WERI-Rb-1 (cell line): ENCODE results near the gene PPP2R5D.
A peak's percentile ranks its signal among the peaks of the same experiment; 100 is the strongest.

ENCODE experiments used
- DNase-seq: peaks from one replicate; pipeline ENCODE4 v3.0.0-alpha.2; 2020
- H3K27ac ChIP-seq: fragments of 250-450 bp; sonication (Bioruptor Pico); 2 replicates; pipeline ENCODE4 v1.5.1; 2020; ENCODE audit warnings: mild to moderate bottlenecking, moderate library complexity
- H3K27me3 ChIP-seq: fragments of 250-450 bp; sonication (Bioruptor Pico); 2 replicates; pipeline ENCODE4 v1.5.1; 2021; ENCODE audit warnings: mild to moderate bottlenecking, low read depth, moderate library complexity; ENCODE audit not compliant: insufficient read depth, severe bottlenecking
- H3K36me3 ChIP-seq: fragments of 250-450 bp; sonication (Bioruptor Pico); 2 replicates; pipeline ENCODE4 v1.5.1; 2020; ENCODE audit warnings: mild to moderate bottlenecking, moderate library complexity
- H3K4me3 ChIP-seq: 2 replicates; pipeline ENCODE4 v1.5.1; 2011; ENCODE audit warnings: low read depth, mild to moderate bottlenecking, control low read depth, low read length
- H3K9me3 ChIP-seq: fragments of 250-450 bp; sonication (Bioruptor Pico); 2 replicates; pipeline ENCODE4 v1.5.1; 2021; ENCODE audit warnings: mild to moderate bottlenecking, moderate library complexity; ENCODE audit not compliant: severe bottlenecking
- TF ChIP-seq, protein P1 (sequence below): IDR thresholded peaks from 2 replicates; pipeline ENCODE4 v1.5.1; 2011; ENCODE audit warnings: low read depth, mild to moderate bottlenecking, control low read depth, inconsistent platforms, low read length

PPP2R5D gene

DNA sequence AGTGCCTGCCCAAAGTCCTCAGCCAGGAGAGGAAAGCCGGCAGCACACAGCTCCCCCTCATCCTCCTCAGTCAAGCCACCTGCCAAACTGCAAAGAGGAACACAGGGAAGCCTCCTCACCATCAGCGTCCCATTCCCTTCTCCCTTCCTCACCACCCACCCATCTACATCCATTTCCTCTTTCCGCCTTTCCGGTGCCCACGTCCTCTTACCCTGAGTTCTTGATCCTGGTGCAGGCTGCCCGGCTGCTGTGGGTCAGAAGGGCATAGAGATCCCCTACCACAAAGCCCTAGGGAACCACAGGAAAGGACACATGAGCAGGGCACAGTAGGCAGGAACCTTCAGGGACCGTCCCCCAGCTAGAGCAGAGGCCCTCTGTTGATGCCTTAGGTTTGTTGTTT lies 17.8 kb upstream of the PPP2R5D start:
- no peak overlapping the region for H3K4me3 ChIP-seq
- no peaks in the 10 kb centered on the region for H3K9me3 ChIP-seq
- TF ChIP-seq, protein P1, sequence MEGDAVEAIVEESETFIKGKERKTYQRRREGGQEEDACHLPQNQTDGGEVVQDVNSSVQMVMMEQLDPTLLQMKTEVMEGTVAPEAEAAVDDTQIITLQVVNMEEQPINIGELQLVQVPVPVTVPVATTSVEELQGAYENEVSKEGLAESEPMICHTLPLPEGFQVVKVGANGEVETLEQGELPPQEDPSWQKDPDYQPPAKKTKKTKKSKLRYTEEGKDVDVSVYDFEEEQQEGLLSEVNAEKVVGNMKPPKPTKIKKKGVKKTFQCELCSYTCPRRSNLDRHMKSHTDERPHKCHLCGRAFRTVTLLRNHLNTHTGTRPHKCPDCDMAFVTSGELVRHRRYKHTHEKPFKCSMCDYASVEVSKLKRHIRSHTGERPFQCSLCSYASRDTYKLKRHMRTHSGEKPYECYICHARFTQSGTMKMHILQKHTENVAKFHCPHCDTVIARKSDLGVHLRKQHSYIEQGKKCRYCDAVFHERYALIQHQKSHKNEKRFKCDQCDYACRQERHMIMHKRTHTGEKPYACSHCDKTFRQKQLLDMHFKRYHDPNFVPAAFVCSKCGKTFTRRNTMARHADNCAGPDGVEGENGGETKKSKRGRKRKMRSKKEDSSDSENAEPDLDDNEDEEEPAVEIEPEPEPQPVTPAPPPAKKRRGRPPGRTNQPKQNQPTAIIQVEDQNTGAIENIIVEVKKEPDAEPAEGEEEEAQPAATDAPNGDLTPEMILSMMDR: no peak
- no peak overlapping the region for H3K27ac ChIP-seq
- peaks cover 43% of the 10 kb centered on the region for H3K36me3 ChIP-seq
- no peaks in the 10 kb centered on the region for H3K27me3 ChIP-seq
- no peak for DNase-seq

DNA sequence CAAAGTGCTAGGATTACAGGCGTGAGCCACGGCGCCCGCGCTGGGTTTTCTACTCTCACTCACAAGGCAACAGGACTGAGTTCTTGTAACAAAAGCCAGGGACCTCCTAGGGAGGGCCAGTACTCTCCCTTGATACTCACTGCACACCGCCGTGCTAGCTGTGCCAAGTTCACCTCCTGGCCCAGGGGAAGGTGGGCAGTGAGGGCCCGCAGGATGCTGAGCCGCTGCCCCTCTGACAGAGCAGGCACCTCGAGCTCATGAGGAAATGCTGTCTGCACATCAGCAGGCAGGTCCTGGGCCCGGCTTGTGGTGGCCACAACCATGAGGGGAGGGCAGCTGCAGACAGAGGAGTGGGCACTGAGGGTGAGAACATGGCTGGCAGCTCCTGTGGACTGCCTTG lies 17.1 kb upstream of the PPP2R5D start:
- Histone ChIP-seq H3K27ac (no peak overlapping the region), H3K27me3 (no peaks in the 10 kb centered on the region), H3K4me3 (no peak overlapping the region), H3K9me3 (no peaks in the 10 kb centered on the region), H3K36me3 (peaks cover 38% of the 10 kb centered on the region)
- DNase-seq: no peak
- TF ChIP-seq, protein P1: no peak

DNA sequence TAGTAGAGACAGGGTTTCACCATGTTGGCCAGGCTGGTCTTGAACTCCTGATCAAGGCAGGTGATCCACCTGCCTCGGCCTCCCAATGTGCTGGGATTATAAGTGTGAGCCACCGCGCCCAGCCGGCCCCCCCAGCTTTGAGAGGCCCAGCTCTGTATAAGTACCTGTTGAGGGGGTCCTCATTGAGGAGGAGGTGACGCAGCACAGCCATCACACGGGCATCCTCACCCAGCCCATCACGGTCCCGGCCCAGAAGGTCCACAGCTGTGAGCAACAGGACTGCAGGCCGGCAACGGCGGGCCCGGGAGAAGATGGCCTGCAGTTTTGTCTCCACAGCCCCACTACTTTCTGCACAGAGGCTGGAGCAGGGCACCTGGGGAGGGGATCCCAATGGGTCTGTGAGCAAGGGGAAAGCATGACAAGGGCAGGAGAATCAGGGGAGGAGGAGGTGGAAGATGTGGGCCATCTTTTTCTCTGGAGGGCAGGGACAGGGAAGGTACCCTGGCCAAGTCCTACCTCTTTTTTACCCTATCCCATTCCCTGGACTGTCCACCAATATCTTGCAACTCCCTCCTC lies 16.2 kb upstream of the PPP2R5D start:
- Histone ChIP-seq H3K9me3 (no peaks in the 10 kb centered on the region), H3K27ac (peak overlapping the region; percentile 72), H3K36me3 (peaks cover 35% of the 10 kb centered on the region), H3K27me3 (no peaks in the 10 kb centered on the region), H3K4me3 (no peak overlapping the region)
- TF ChIP-seq, protein P1: no peak
- DNase-seq: no peak

DNA sequence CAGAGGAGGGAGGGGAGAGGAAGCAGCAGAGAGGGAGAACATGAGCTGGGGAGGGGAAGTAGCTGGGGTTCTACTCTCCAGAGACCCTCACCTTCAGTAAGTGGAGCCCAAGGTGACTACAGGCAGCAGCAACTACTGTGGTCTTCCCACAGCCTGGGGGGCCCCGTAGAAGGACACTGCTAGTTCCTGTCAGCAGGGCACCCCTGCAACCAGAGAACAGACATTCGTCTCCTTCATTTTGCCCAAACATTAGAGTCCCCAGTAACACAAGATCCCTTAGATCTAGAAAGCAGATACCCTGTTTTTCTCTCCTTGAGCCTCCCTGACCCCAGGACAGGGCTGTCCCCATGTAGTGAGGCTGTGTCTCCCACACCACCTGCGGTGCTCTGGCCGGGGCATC lies 15.6 kb upstream of the PPP2R5D start:
- Histone ChIP-seq H3K4me3 (no peak overlapping the region), H3K27ac (peak overlapping the region; percentile 72), H3K36me3 (peaks cover 37% of the 10 kb centered on the region), H3K9me3 (no peaks in the 10 kb centered on the region), H3K27me3 (no peaks in the 10 kb centered on the region)
- no peak for DNase-seq
- TF ChIP-seq, protein P1: no peak

DNA sequence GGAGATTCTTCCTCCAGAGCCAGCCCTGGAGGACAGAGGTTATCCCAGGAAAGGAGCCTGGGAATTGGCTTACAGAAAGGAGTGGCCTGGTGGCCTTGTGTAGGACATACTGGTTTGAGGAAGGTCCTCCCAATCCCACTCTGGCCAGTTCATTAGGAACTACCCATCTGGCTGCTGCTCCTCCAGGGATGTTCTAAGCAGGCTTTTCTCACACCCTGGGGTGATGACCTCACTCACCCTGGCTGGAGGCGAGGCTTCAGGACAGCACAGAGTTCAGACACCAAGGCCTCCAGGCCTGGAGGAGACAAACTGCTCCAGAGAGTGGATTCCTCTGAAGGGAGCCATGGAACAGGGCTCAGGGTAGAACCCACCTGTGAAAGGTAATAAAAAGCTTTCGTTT lies 14.9 kb upstream of the PPP2R5D start:
- no peaks in the 10 kb centered on the region for H3K9me3 ChIP-seq
- H3K27ac ChIP-seq: peak overlapping the region; percentile 72
- TF ChIP-seq, protein P1: 0 out of 2 replicates have a peak, but pooled peaks have one; percentile 0
- no peaks in the 10 kb centered on the region for H3K27me3 ChIP-seq
- H3K4me3 ChIP-seq: no peak overlapping the region
- H3K36me3 ChIP-seq: peaks cover 32% of the 10 kb centered on the region
- peak; percentile 92 for DNase-seq

DNA sequence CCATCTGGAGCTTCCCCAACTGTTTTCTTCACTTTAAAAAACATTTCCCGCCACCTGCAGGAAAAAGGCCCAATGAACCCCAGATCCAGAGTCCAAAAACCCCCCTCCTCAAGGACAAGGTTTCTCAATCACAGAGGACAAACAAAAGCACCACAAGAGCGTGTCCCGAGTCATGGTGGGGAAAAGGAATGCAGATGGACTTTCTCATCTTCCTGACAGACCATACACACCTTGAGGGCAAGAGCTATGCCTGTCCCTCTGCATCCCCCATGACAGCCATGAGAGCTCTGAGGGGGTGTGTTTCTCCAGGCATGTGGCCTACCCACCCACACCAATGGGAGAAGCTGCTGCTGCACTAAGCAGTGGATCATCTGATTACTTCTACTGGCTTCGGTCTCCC lies 14.4 kb upstream of the PPP2R5D start:
- no peaks in the 10 kb centered on the region for H3K9me3 ChIP-seq
- no peak overlapping the region for H3K4me3 ChIP-seq
- peaks cover 32% of the 10 kb centered on the region for H3K36me3 ChIP-seq
- H3K27me3 ChIP-seq: no peaks in the 10 kb centered on the region
- peak overlapping the region; percentile 72 for H3K27ac ChIP-seq
- TF ChIP-seq, protein P1: no peak
- peak; percentile 50 for DNase-seq
